ENCODE data around the gene CPEB1.
A peak's percentile ranks its signal among the peaks of the same experiment; 100 is the strongest.
"Not testable (repeated sequence)": the region's sequence is repeated elsewhere in the genome, so short reads cannot be mapped to it uniquely, and the experiment has no call there.

CPEB1 gene

GRCh38 chr15:82648257-82649103, 1.3 kb upstream of the CPEB1 start:
- DNase-seq = no peak

GRCh38 chr15:82647835-82648256, 683 bp upstream of the CPEB1 start:
- DNase-seq = peak; percentile 28

- no peak for DNase-seq
Measured at GRCh38 chr15:82646250-82647044, 716 bp downstream of the CPEB1 start.

- DNase-seq = not testable (repeated sequence)
Measured at GRCh38 chr15:82644967-82645852, 2.0 kb downstream of the CPEB1 start.

- no peak for DNase-seq
Measured at GRCh38 chr15:82643992-82644391, 3.2 kb downstream of the CPEB1 start.

GRCh38 chr15:82642656-82643055, 4.5 kb downstream of the CPEB1 start:
- DNase-seq = no peak

GRCh38 chr15:82641129-82641798, 5.9 kb downstream of the CPEB1 start:
- DNase-seq = no peak

GRCh38 chr15:82640672-82641071, 6.5 kb downstream of the CPEB1 start:
- no peak for DNase-seq

- DNase-seq = no peak
Measured at GRCh38 chr15:82635798-82636197, 11.4 kb downstream of the CPEB1 start.

- DNase-seq = no peak
Measured at GRCh38 chr15:82630033-82630432, 17.1 kb downstream of the CPEB1 start.

GRCh38 chr15:82625136-82625535, 22.0 kb downstream of the CPEB1 start:
- DNase-seq = no peak

- DNase-seq = no peak
Measured at GRCh38 chr15:82624438-82624837, 22.7 kb downstream of the CPEB1 start.

GRCh38 chr15:82624008-82624407, 23.2 kb downstream of the CPEB1 start:
- DNase-seq = no peak

- DNase-seq = no peak
Measured at GRCh38 chr15:82621970-82622369, 25.2 kb downstream of the CPEB1 start.

- DNase-seq = no peak
Measured at GRCh38 chr15:82613747-82614146, 33.4 kb downstream of the CPEB1 start.

GRCh38 chr15:82611348-82611747, 35.8 kb downstream of the CPEB1 start:
- DNase-seq = no peak

GRCh38 chr15:82602195-82602594, 45.0 kb downstream of the CPEB1 start:
- DNase-seq = no peak

- DNase-seq = no peak
Measured at GRCh38 chr15:82599862-82600261, 47.3 kb downstream of the CPEB1 start.

- DNase-seq = no peak
Measured at GRCh38 chr15:82597815-82598214, 49.3 kb downstream of the CPEB1 start.

GRCh38 chr15:82595766-82596165, 51.4 kb downstream of the CPEB1 start:
- DNase-seq = no peak

- DNase-seq = no peak
Measured at GRCh38 chr15:82595203-82595602, 52.0 kb downstream of the CPEB1 start.

GRCh38 chr15:82587805-82588204, 59.4 kb downstream of the CPEB1 start:
- no peak for DNase-seq
